ENCODE data around the gene BUB1B.

DNA sequence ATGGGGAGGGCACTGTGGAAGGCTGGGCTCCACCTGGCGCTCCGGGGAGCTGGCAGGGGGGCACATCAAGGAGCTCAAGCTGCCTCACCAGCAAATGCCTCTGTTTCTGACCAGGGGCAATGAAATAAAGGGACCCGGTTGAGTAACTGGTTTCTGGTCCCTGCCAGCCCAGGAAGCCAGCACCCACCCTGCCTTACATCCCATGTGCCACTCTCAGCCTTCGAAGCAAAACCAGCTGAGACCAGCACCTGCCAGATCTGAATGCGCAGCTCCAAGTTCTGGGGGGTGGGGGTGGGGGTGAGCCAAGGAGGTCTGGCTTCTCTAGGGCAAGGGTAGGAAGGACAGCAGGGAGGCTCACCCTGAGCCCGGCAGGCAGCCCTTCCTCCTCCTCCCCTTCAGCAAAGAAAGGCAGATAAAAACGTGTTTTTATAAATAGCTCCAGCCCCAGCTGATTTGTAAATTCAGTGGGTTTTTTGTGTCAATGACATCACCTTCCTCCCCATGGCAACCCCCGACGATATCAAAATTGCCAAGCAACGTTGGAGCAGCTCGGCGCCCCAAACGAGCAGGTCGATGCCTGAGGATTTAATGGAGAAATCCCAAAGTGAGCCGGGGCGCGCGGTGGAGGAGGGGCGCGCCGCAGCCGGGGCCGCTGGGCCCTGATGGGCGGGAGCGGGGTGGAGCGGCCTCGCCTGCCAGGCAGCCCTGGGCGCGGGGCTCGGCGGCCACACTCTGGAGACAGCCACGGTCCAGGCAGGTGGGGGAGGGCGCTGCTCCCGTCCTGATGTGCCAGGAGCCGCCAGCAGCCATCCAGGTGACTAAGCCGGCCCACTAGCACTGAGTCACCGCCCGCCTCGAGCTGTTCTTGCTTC is 77.9 kb downstream of the BUB1B start, which contains the start of gene PAK6:
- no peak for TF ChIP-seq CTCF (IDR thresholded peaks at IDR 0.05)
- no peak for TF ChIP-seq POLR2AphosphoS5 (IDR thresholded peaks at IDR 0.05; ENCODE audit: low read depth, low read length)
- TF ChIP-seq, protein P1, sequence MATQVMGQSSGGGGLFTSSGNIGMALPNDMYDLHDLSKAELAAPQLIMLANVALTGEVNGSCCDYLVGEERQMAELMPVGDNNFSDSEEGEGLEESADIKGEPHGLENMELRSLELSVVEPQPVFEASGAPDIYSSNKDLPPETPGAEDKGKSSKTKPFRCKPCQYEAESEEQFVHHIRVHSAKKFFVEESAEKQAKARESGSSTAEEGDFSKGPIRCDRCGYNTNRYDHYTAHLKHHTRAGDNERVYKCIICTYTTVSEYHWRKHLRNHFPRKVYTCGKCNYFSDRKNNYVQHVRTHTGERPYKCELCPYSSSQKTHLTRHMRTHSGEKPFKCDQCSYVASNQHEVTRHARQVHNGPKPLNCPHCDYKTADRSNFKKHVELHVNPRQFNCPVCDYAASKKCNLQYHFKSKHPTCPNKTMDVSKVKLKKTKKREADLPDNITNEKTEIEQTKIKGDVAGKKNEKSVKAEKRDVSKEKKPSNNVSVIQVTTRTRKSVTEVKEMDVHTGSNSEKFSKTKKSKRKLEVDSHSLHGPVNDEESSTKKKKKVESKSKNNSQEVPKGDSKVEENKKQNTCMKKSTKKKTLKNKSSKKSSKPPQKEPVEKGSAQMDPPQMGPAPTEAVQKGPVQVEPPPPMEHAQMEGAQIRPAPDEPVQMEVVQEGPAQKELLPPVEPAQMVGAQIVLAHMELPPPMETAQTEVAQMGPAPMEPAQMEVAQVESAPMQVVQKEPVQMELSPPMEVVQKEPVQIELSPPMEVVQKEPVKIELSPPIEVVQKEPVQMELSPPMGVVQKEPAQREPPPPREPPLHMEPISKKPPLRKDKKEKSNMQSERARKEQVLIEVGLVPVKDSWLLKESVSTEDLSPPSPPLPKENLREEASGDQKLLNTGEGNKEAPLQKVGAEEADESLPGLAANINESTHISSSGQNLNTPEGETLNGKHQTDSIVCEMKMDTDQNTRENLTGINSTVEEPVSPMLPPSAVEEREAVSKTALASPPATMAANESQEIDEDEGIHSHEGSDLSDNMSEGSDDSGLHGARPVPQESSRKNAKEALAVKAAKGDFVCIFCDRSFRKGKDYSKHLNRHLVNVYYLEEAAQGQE (IDR thresholded peaks at IDR 0.05; ENCODE audit: insufficient read depth in 1 of 2, low read depth in 2 of 2, low read length in 1 of 2) = no peak

All from Panc1 (cell line).